Activated effector memory CD4-positive, alpha-beta T cell treated with anti-CD3 and anti-CD28 coated beads, Interleukin-2, amount 50 U/mL, for 16 hours (primary cell): ENCODE measurements around the gene CFAP99.
"Not testable (repeated sequence)": the region's sequence is repeated elsewhere in the genome, so short reads cannot be mapped to it uniquely, and the experiment has no call there.

Experiments used
- DNase-seq: peaks from one replicate; pipeline ENCODE4 v3.0.0-alpha.2; 2020

The CFAP99 gene

DNA sequence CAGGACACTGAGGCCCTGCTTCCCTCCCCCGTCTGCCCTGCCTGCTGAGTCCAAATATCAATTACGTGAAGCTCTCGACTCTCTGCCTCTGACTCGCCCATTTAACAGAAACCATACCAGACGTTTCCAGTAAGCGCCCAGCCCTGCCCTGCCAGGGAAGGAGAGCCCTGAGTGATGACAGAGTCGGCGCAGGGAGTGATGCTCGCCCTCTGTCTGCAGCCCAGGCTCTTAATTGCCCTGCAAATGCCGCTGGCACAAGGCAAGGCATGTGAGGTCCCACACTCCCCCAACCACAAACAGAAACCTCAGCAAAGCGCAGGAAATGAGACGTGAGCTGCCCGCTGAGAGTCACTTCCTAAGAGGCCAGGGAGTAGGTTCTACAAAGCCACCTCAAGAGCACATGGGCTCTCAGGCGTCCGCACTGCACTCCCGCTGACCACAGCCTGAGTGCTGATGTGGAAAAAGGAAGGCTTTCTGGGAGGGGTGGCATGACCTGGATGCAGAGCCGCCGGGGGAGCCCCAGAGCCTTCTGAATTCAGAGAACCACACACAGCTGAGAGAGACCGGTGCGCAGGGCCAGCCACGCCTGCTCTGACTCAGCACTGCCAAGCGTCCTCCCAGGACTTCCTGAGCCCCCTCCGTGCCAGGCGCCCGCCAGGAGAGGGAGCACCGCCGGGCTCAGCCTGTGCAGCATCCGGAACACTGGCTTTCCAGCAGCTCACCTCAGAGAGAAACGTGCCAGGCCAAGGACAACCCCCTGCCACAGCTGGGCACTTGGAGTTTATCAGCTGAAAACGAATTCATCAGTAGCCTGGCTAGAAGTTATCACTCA, 5.7 kb upstream of the CFAP99 start:
- DNase-seq = peak; percentile 95

DNA sequence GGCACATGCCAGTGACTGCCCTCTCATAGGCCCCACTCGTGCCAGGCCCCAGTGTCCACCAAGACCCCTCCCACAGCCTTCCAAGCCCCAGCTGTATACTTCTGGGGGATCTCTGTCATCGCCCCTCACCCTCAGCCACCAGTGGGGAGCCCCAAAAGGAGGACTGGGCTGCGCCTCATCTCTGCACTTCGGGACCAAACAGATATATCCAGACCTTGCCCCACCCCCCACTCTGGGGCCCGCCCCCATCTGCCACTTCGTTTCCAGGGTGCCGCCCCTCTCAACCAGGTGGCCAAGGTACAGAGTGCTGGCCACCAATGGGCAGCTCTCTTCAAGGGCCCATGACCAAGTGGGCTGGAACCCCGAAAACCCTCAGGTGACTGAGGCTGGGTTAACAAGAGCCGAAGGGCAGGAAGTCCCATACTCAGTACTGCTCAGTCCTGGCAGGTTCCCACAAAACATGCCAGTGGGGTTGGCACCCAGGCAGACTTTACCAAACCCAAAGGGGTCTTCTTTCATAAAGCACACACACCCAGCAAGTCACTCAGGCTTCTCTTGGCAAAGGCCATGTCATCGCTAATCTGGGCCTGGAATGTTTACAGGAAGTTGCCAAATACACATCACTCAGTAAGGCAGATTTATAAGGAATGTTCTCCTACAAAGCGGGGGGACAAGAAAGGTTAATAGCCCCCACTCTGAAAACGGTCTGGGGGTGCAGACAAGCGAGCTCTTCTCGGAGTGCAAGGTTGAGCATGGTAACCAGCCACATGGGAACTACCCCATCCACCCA, 4.7 kb upstream of the CFAP99 start:
- DNase-seq = peak; percentile 78

DNA sequence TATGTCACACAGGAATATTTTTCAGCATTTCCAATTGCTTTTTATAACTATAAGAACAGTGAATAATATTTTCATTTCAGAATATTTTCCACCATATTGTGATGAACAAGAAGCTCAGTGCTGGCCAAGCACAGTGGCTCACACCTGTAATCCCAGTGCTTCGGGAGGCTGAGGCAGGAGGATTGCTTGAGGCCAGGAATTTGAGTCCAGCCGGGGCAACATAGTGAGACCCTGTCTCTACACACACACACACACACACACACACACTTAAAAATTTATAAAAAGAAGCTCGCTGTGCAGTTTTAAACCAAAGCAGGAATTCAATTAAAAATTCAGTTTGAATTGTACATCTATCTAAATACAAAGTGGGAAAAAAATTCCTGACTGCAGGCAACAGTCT, 3.5 kb upstream of the CFAP99 start:
- DNase-seq = no peak

DNA sequence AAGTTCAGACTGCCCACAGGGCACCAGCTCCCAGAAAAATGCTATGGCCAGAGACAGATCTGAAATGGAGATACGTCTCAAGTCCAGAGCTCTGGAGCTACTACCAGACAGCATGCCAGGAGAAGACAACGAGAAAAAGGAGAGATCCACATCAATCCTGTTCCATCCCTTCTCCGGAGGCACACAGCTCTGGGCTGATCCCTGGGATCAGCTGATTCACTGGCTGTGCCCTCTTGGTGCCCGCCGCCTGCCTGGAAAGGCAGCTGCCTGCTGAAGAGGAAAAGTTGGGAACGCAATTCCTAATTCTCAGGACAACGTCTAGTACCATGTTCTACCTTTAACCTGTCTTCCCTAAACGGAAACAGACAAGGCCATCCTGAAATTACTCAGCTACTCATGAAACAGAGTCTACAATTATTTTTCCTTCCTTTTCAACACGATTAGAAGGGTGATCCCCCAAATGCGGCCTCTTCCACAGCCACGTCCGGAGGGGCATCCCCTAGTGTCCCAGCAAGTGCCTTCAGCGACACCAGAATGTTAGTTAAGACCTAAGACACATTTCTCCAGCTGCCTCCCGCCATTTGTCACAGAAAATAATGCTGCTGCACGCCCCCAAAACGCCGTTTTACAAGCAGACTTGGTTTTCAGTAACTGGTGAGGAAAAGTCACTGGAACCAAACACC, 2.7 kb upstream of the CFAP99 start:
- DNase-seq = no peak

DNA sequence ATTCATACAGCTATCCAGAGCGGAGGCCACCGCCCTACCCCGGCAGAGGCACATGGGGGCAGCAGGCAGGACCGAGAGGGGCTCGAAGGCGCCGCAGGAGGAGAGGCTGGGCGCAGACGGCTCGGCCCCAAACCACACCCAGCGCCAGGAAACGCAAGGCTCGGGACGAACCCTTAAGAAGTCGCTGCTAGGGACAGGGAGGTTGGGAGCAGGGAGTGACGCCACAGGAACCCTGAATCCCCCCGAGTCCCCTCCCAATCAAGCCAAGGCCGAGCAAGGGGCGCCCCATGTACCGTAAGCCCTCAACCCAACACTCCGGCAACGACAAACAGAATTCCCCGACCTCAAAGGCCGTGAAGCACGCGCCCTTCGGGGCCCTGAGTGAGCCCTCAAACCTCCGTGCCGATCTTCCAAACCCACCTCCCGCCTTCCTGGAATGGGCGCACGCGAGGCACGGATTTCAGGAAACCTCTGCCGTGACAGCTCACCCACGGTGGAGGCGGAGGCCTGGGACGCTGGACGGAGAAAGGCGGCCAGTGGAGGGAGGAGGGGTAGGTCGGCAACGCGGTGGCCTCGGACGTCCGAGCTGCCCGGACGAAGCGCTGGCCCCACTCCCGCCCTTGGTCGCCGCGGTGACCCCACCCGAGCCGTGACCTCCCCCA, 2.1 kb upstream of the CFAP99 start:
- DNase-seq = peak; percentile 74

DNA sequence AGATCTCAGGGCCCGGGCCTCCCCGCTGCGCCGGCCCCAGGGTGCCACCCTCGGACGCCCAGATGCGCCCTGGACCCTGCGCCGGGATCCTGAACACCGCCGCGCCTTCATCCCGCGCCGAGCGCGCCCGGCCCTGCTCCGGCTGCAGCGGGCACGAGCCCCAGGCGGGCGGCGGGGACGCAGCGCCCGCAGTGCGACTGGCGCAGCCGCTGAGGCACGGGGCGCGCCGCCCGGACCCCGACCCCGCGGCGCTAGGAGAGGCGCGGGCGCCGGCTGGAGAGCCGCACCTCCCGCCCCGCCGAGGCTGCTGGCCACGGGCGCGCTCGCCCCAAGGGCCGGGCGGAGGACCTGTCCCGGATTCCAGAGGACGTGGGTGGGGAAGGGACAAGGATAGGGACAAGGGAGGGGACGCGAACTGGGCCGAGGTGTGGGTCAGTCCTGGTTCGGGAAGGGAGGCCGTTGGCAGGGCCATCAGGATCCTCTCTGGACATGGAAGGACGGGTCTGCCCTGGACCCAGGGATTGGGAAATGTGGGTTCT, 1.5 kb upstream of the CFAP99 start:
- peak; percentile 70 for DNase-seq

DNA sequence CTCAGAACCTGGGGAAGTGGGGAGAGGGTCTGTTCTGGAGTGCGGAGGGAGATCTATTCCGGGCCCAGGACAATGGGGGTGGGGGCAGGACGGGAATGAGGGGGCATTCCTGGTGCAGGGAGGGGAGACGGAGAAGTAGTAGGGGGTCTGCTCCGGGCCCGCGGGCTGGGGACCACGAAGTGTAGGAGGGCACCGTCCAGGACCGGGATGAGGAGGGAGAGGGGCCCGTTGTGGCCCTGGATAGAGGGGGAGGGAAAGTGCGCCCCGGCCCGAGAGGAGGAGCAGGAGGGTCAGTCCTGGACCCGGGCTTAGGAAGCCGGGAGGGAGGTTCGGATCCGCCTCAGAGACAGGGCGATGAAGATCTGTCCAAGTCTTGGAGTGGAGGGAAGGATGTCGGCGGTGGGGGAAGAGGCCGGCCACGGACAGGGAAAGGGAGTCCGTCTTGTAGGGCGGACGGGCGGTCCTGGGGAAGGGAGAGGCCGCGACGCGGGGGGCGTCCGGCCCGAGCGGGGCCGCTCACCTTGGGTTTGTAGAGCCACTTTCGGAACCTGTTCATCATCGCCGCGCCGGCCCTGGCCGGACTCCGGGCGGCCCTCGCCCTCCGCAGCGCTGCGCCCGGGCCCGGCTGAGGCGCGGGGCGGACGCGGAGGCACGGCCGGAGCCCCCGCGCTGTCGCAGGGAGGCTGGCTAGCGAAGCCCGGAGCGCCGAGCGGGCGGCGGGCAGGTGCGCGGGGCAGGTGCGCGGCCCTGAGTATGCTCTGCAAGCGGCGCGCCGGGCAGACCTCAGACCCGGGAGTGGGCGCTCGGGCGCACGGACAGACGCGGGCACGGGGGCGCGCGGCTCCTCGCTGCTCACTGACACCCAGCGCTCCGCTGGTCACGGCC, 748 bp upstream of the CFAP99 start, which contains the start of gene ZFYVE28:
Gene ZFYVE28, minus strand, starts transcription at position 881 of the 885 bp plus-strand sequence. Its CDS starts 322 bp downstream, at position 559.
- DNase-seq = peak; percentile 70

DNA sequence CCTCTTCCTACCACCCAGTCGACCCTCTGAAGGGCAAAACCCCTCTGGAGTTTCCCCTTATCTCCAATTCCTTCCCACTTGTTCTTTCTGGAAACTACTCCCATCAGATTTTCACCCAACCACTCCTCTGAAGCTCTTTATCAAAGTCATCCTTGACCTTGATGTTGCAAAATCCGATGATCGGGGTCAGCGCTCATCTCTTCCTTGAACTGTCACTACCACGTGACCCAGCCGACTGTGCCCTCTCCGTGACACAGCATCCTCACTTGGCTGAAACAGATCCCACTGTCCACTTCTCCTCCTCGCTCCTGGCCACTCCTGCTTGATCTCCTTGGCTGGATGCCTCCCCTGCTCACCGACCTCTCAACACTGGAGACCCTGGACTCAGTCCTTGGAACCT, 1.1 kb downstream of the CFAP99 start:
- no peak for DNase-seq

DNA sequence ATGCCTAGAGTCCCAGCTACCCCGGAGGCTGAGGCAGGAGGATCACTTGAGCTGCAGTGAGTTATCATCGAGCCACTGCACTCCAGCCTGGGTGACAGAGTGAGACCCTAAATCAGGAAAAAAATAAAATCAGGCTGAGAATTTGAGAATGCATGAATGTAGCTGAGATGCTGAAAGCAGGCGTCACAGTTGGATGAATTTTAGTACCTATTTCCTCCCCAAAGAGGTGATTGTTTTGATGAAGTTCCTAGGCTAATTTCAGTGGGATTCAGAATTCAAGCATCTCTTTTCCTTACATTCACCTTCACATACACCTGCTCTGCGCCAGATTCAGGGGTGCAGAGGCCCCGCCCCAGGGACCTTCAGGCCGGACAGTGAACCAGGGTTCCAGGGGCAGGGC, 3.2 kb downstream of the CFAP99 start:
- DNase-seq = no peak

DNA sequence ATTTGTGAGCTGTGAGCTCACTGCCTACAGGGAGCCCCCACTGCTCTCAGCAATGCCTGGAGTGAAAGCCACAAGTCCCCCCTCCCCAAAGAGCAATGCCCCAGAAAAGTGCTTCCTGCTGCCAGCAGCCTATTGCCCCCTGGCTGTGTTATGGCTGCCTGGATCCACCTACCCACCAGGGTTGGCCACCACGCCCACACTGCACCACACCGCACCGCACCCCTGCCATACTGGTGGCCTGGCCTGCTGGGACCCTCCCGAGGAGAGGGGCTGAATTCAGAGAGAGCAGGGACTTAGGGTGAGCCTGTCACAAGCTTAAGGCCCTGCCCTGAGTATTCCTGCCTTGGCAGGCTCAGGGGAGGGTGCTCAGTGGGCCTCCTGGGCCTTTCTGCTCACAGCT, 4.3 kb downstream of the CFAP99 start:
- DNase-seq = no peak

DNA sequence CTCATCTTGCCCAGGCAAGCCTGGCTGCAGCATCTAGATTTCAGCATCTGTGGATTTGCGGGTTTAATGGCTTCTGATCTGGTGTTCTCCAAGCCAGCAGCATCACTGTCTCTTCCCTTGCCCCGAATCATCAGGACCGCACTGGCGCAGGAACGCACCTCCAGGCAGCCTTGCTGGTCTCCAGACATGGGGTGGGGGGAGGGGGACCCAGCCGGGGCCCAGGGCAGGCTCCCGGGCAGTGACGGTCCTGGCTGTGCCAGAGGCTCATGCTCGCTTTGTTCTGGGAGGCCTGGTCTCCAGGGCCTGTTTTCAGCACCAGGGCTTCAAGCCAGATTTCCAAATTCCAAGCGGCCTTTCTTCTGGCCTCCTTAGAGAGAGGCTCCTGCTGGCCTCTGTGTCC, 4.9 kb downstream of the CFAP99 start:
- DNase-seq = no peak

DNA sequence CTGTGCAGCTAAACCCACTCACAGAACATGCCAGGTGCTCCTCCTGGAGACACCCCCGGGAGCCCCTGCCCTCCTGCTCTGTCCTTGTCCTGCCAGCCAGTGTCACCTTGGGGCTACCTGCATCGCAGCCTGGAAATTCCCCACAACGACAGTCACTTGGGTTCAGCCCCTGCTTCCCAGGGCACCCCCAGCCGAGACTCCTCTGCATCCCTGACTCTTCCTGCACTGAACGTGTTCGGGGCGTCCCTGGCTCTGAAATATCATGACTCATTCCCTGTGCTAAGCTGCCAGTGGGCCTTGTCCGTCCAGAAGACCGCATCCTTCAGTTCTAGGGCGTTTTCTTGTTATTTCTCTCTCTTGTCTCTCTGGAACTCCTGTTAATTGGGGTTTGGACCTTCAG, 5.8 kb downstream of the CFAP99 start:
- DNase-seq = no peak

DNA sequence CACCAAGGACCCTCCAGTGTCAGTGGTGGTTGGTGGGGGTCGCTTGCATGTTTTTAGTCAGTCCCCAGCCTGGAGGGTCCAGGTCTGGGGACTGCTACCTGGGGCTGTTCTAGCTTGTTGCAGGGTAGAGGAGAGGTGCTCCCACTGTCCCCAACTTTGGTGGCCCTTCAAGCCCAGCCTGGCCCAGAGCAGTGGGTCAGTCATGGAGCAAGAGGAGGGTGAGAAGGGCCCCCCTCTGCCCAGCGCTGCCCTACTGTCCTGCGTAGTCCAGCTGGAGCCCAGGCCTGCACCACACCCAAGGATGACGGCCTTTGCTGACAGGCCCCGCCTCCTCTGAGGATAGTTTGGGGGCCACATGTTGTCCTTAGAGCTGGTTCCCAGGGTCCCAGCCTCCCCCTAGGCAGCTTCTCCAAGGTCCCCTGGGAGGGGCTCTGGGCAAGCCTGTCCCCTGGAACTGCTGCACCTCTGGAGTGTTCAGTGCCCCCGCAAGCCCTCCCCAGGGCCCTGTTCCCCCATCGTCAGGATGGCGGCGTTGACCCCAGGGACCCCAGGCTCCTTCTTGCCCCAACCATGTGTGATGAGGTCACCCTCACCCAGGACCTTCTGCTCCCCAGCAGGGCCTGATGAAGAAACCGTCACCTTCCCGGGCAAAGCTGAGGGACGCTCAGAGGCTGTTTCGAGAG, 6.8 kb downstream of the CFAP99 start:
- no peak for DNase-seq

DNA sequence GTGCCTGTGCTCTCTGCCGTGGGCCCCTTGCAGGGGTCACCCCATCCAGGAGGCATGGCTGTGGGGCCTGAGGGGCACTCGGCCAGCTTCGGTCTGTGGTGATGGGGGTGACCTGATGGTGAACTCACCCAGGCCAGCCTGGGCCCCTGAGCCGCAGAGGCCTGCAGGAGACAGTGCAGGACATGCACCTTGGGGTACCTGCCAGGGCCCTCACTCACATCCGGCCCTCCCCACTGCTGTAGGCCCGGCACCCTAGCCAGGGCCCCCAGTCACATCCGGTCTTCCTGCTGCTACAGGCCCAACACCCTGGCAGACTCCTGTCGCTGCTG, 7.3 kb downstream of the CFAP99 start:
- no peak for DNase-seq

DNA sequence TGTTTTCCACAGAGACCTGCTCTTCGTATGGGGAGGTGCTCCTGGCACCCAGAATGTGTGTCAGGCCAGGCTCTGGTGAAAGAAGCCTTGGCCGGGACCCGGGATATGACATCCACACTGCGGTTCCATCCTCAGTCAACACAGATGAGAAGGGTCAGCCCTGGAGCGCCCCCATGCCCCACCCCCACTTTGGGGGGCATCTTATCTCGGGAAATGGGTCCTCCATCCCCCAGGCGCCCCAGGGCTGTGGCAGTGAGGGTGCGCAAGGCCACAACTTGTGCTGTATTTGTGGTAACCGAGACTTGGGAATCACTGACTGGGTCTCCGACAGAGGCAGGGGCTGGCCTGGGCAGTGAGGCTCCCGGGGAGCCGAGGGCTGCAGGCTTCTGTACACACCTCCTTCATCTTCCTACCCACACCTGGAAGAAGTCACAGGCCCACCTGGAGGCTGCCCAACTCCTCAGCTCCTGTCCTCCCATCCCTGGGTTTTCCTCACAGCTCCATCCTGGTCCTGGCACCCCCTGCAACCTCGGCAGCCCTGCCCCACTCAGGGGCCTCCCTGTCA, 8.0 kb downstream of the CFAP99 start:
- DNase-seq = no peak

DNA sequence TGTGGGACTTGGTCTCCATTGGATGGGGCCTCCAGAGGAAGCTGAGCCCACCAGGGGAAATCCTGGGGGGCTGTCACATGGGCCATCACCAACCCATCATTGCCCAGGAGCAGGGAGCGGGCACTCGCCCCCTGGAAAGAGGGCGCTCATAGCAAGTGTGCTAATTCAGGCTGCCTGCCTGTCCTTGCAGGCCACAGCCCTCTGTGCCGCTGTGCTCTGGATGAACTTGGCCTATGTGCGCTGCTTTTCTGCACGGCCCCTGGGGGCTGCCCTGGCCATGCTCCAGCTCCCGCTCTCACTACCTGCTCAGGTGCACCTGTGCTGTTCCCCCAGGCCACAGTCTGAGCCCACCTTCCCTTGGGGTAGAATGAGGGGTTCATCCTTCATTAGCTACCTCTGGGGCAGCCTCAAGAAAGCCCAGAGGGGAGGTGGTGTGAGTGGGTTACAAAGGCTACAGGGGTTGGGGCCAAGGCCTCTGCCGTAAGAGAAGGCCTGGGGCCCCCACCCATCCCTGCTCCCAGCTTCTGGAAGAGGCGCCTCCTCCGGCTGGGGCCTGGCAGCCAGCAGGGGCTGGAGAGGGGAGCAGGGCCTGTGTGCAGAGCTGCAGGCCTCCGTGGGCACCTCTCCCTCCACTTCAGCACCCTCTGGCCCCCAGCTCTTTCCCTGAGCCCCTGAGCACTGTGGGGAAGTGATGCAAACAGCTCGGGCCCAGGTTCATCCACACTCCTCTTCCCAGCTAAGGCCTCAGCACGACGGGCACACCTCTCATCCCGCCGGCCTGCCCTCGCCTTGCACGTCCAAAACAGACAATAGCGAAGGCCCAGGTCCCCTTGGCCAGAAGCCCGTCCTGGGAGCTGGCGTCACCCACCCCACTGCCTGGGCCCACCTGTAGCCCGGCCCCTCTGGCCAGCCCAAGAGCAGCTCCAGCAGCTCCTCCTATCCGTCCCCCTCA, 8.9 kb downstream of the CFAP99 start:
- no peak for DNase-seq

DNA sequence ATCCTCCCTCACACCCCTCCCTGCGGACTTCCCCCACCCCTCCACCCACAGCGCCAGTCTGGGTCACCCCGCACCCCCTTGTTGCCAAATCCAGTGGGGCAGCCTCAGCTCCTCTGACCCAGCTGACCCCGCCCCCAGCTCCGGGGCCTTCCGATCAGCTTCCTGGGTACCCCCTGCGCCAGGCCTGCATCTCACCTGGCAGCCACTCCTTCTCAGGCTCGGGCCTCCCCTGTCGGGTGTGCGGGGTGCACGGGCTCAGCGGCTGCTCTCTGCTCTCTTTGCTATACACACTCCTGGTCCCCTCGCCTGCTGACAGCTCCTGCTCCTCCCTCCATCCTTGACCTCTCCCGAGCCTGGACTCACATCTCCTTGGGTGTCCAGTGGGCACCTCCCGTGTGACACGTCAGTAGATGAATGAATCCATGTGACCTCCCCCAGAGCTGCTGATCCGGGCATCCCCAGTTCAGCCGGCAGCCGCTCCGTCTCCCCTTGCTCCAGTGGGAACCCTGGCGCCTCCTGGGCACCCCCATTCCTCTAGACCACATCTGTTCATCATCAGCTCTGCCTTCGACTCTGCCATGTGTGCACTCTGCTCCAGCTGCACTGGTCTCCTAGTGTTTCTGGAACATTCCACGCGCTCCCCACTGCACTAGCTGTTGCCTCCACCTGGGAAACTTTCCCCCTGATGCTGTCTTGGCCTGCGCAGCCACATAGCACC, 9.9 kb downstream of the CFAP99 start:
- DNase-seq = no peak

DNA sequence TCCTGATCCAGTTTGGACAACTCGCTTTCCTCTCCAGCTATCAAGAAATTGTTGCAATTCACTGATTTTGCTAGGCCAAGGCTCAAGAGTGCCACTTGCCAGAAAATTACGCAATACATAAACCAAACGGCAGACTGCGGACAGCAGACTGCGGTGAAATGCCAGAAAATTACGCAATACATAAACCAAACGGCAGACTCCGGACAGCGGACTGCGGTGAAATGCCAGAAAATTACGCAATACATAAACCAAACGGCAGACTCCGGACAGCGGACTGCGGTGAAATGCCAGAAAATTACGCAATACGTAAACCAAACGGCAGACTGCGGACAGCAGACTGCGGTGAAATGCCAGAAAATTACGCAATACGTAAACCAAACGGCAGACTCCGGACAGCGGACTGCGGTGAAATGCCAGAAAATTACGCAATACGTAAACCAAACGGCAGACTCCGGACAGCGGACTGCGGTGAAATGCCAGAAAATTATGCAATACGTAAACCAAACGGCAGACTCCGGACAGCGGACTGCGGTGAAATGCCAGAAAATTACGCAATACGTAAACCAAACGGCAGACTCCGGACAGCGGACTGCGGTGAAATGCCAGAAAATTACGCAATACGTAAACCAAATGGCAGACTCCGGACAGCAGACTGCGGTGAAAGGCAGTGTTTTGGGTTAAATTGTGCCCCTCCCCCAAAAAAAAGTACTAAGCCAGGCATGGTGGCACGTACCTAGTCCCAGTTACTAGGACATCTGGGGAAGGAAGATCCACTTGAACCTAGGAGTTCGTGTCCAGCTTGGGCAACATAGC, 11.4 kb downstream of the CFAP99 start:
- not testable (repeated sequence) for DNase-seq
